Measurements from ENCODE around the gene MESD. TPM values are rescaled to one million over a fixed set of nuclear protein-coding genes. Genes with fewer than 3 reads are reported as not detected.

The MESD gene
- total RNA-seq, 2 donors from 2014 or later, result 31.7 to 35.8 TPM

- Histone ChIP-seq H3K4me1 (ENCODE audit: control insufficient read depth, insufficient read depth, low read length) (peaks cover 4% of the 10 kb centered on the region), H3K27ac (ENCODE audit: low read depth, low read length) (no peak overlapping the region), H3K9ac (ENCODE audit: extremely low read depth, low read length, poor library complexity, severe bottlenecking) (no peak overlapping the region), H3K9me3 (ENCODE audit: control insufficient read depth, low read length) (no peaks in the 10 kb centered on the region), H3K4me3 (ENCODE audit: low read length) (no peak overlapping the region), H3K36me3 (ENCODE audit: control insufficient read depth, insufficient read depth, low read length) (no peaks in the 10 kb centered on the region), H3K27me3 (ENCODE audit: control insufficient read depth, insufficient read depth, low read length, poor library complexity, severe bottlenecking) (no peaks in the 10 kb centered on the region)
- DNase-seq, result no peak
- Mint-ChIP-seq H3K27ac (no peak overlapping the region), H3K4me1 (peaks cover 9% of the 10 kb centered on the region), H3K36me3 (ENCODE audit: low read depth) (no peaks in the 10 kb centered on the region), H3K4me3 (no peak overlapping the region), H3K27me3 (ENCODE audit: insufficient read depth) (no peaks in the 10 kb centered on the region), H3K9me3 (no peaks in the 10 kb centered on the region)
- 95% methylated on average over 2 of the region's 2 CpGs; no CpG with 5 or more reads in 1 of the 2 experiments for WGBS, 2 experiments (ENCODE audit: insufficient coverage in 1 of 2, insufficient read length in 1 of 2)
- no peak for TF ChIP-seq CTCF (conservative IDR thresholded peaks at IDR 0.05)
Measured at GRCh38 chr15:81012588-81012987, 23.0 kb upstream of the MESD start.

GRCh38 chr15:81011593-81011992 is 22.0 kb upstream of the MESD start:
- H3K9me3 Mint-ChIP-seq, result no peaks in the 10 kb centered on the region
- TF ChIP-seq CTCF (conservative IDR thresholded peaks at IDR 0.05), result no peak

GRCh38 chr15:81010086-81010485 is 20.5 kb upstream of the MESD start:
- no peak for DNase-seq
- no peaks in the 10 kb centered on the region for H3K9me3 Mint-ChIP-seq
- H3K4me1 ChIP-seq (ENCODE audit: control insufficient read depth, insufficient read depth, low read length), result no peaks in the 10 kb centered on the region
- 92% methylated on average over 3 of the region's 4 CpGs; no CpG with 5 or more reads in 1 of the 2 experiments for WGBS, 2 experiments (ENCODE audit: insufficient coverage in 1 of 2, insufficient read length in 1 of 2)
- no peaks in the 10 kb centered on the region for H3K9me3 ChIP-seq (ENCODE audit: control insufficient read depth, low read length)
- H3K4me1 Mint-ChIP-seq, result no peaks in the 10 kb centered on the region
- H3K4me3 ChIP-seq (ENCODE audit: low read length), result no peak overlapping the region
- no peaks in the 10 kb centered on the region for H3K27me3 Mint-ChIP-seq (ENCODE audit: insufficient read depth)
- H3K9ac ChIP-seq (ENCODE audit: extremely low read depth, low read length, poor library complexity, severe bottlenecking), result no peak overlapping the region
- no peak overlapping the region for H3K4me3 Mint-ChIP-seq
- no peak for TF ChIP-seq CTCF (conservative IDR thresholded peaks at IDR 0.05)
- no peak overlapping the region for H3K27ac Mint-ChIP-seq
- H3K36me3 ChIP-seq (ENCODE audit: control insufficient read depth, insufficient read depth, low read length), result no peaks in the 10 kb centered on the region
- H3K27me3 ChIP-seq (ENCODE audit: control insufficient read depth, insufficient read depth, low read length, poor library complexity, severe bottlenecking), result no peaks in the 10 kb centered on the region
- no peak overlapping the region for H3K27ac ChIP-seq (ENCODE audit: low read depth, low read length)
- H3K36me3 Mint-ChIP-seq (ENCODE audit: low read depth), result no peaks in the 10 kb centered on the region

More at GRCh38 chr15:81011593-81011992, 22.0 kb upstream of the MESD start:
- Histone ChIP-seq H3K9ac (ENCODE audit: extremely low read depth, low read length, poor library complexity, severe bottlenecking) (no peak overlapping the region), H3K4me1 (ENCODE audit: control insufficient read depth, insufficient read depth, low read length) (peaks cover 4% of the 10 kb centered on the region), H3K4me3 (ENCODE audit: low read length) (no peak overlapping the region), H3K27me3 (ENCODE audit: control insufficient read depth, insufficient read depth, low read length, poor library complexity, severe bottlenecking) (no peaks in the 10 kb centered on the region), H3K27ac (ENCODE audit: low read depth, low read length) (no peak overlapping the region), H3K36me3 (ENCODE audit: control insufficient read depth, insufficient read depth, low read length) (no peaks in the 10 kb centered on the region), H3K9me3 (ENCODE audit: control insufficient read depth, low read length) (no peaks in the 10 kb centered on the region)
- Mint-ChIP-seq H3K4me1 (peaks cover 9% of the 10 kb centered on the region), H3K4me3 (no peak overlapping the region), H3K27ac (no peak overlapping the region), H3K36me3 (ENCODE audit: low read depth) (no peaks in the 10 kb centered on the region), H3K27me3 (ENCODE audit: insufficient read depth) (no peaks in the 10 kb centered on the region)
- DNase-seq, result no peak
